Heart right ventricle (tissue), 16 donors: Measurements from ENCODE around the gene UBE2Q1. TPM values are rescaled to one million over a fixed set of nuclear protein-coding genes. Genes with fewer than 3 reads are reported as not detected.

Source experiments
- ATAC-seq, 8 donors: fragments of 200-7000 bp; cut with Tn5 transposase; one replicate each; pipeline ENCODE4 v1.9.1; 2020; ENCODE audit warnings: mild to moderate bottlenecking in 8 of 8, moderate library complexity in 8 of 8, moderate number of reproducible peaks in 1 of 8
- DNase-seq, 2 donors: peaks; one replicate each; pipeline ENCODE4 v3.0.0-alpha.2; 2020
- H3K27ac ChIP-seq, 10 donors: fragments of 200-600 bp; sonication (generic) in 2 of 10; one replicate each; pipeline versions ENCODE4 v1.5.0 to v1.8.0; 2020 to 2022; ENCODE audit warnings: mild to moderate bottlenecking in 3 of 10
- H3K27me3 ChIP-seq, 7 donors: fragments of 200-600 bp; one replicate each; pipeline ENCODE4 v1.8.0; 2021 to 2022; ENCODE audit warnings: mild to moderate bottlenecking in 2 of 7
- H3K36me3 ChIP-seq, 9 donors: fragments of 200-600 bp; sonication (generic) in 1 of 9; one replicate each; pipeline versions ENCODE4 v1.5.0 to v1.8.0; 2020 to 2022; ENCODE audit warnings: mild to moderate bottlenecking in 2 of 9
- H3K4me1 ChIP-seq, 9 donors: fragments of 200-600 bp; sonication (generic) in 1 of 9; one replicate each; pipeline versions ENCODE4 v1.5.0 to v1.8.0; 2020 to 2022; ENCODE audit warnings: mild to moderate bottlenecking in 4 of 9
- H3K4me3 ChIP-seq, 10 donors: fragments of 200-600 bp; sonication (generic) in 2 of 10; one replicate each; pipeline versions ENCODE4 v1.5.0 to v1.8.0; 2020 to 2022; ENCODE audit warnings: mild to moderate bottlenecking in 7 of 10, moderate library complexity in 2 of 10
- H3K9me3 ChIP-seq, 11 donors: fragments of 200-600 bp in 10 of 11; sonication (generic) in 2 of 11; one replicate each; pipeline versions ENCODE4 v1.5.0 to v1.8.0; 2013 to 2022; ENCODE audit warnings: mild to moderate bottlenecking in 2 of 11, control low read depth in 1 of 11, moderate library complexity in 1 of 11
- CTCF ChIP-seq, 9 donors: fragments of 200-600 bp; sonication (generic) in 2 of 9; IDR thresholded peaks; one replicate each; pipeline versions ENCODE4 v1.5.0 to v1.8.0; 2021 to 2022; ENCODE audit warnings: antibody characterized with exemption in 9 of 9, mild to moderate bottlenecking in 5 of 9, moderate library complexity in 1 of 9
- WGBS, 2 donors: extraction: QIAGEN DNeasy Blood & Tissue Kit; methylation state at CpG; one replicate each; pipeline ENCODE4 v1.1.7; 2013; ENCODE audit warnings: inconsistent platforms in 1 of 2; 5-methylcytosine and 5-hydroxymethylcytosine counted together
- intact Hi-C, 10 donors: fragments of 100-400 bp; cut with DNase I; formaldehyde crosslinking; loops; one replicate each; pipeline versions ENCODE4 v1.11.1 to v1.14.2; 2022
- polyA plus RNA-seq, 2 donors: library from polyadenylated mRNA; stranded (reverse); fragments of 200-250 nt; gene quantifications; one replicate each; pipeline ENCODE4 v1.2.3, GENCODE V29; 2013
- total RNA-seq, 10 donors: library from RNA; stranded (reverse); fragmentation: NEBNext Ultra II Directional in 3 of 10; extraction: Animal tissue kit (Norgen Biotek cat#: 25700) in 3 of 10; gene quantifications; one replicate each; pipeline versions ENCODE4 v1.2.1 to v1.2.4, GENCODE V29; 2021 to 2023
- donor health status: Arrhythmogenic right ventricular cardiomyopathy.
- donor health status: ischemic (EF 13 %, LVEDD 7.1; RV severe dilation, severe dysfunction).
- donor health status: healthy with polysubstance abuse.
- donor health status: DM: no; HTN: yes; CAD: no.
- donor health status: DM: no; HTN: no; CAD: no.
- donor health status: ischemic (EF 25% LVEDD 6.9; RV normal size, moderate dysfunction).
- donor health status: ischemic (EF 25% LVEDD 5.7; RV mildly dilated, moderate dysfunction).
- donor health status: healthy.
- donor health status: DM: yes; HTN: yes; CAD: no.
- donor health status: Ischemic cardiomyopathy.
- donor health status: ischemic (EF 35%, LVEDD 5.7; RV mildly dilated, moderate dysfunction).
- donor health status: nonischemic (EF 11% LVEDD 7.7; RV severe dilation, severe dysfunction).
- donor health status: DM: yes; HTN: yes; CAD: no.
- donor health status: PGD.
- donor health status: ischemic (EF 29% LVEDD 5.4; RV normal size, mild dysfunction).
- donor health status: nonischemic (EF 23%, LVEDD 6.1; RV moderate dilation, normal function).

Gene UBE2Q1
- total and polyA plus RNA-seq, 12 donors: 19.4 to 83.5 (median 56.0) TPM

- Histone ChIP-seq H3K4me1 (no peaks in the 10 kb centered on the region), H3K4me3 (no peak overlapping the region), H3K36me3 (peaks cover 0 to 16% (median 0%) of the 10 kb centered on the region in 9 donors), H3K27me3 (no peaks in the 10 kb centered on the region), H3K9me3 (no peaks in the 10 kb centered on the region), H3K27ac (no peak overlapping the region)
- no peak for TF ChIP-seq CTCF (IDR thresholded peaks at IDR 0.05)
- intact Hi-C loops: no loop called here
- WGBS, 2 donors: 92 to 97% methylated on average over 6 of the region's 6 CpGs
- DNase-seq (no peak), ATAC-seq (no peak)
Measured at GRCh38 chr1:154529308-154529707, 29.2 kb downstream of the UBE2Q1 start.

- no peak for DNase-seq
- no peak for ATAC-seq
Measured at GRCh38 chr1:154527192-154527591, 31.3 kb downstream of the UBE2Q1 start.

GRCh38 chr1:154524881-154525280 lies 33.6 kb downstream of the UBE2Q1 start:
- Histone ChIP-seq H3K27ac (no peak overlapping the region), H3K27me3 (no peaks in the 10 kb centered on the region), H3K9me3 (no peaks in the 10 kb centered on the region), H3K4me1 (peaks cover 5 to 25% (median 17%) of the 10 kb centered on the region in 9 donors), H3K4me3 (no peak overlapping the region), H3K36me3 (peaks cover 0 to 19% (median 0%) of the 10 kb centered on the region in 9 donors)
- no peak for TF ChIP-seq CTCF (IDR thresholded peaks at IDR 0.05)
- intact Hi-C loops: no loop called here
- ATAC-seq (no peak), DNase-seq (no peak)

More at GRCh38 chr1:154527192-154527591, 31.3 kb downstream of the UBE2Q1 start:
- intact Hi-C loops: no loop called here
- 74 to 83% methylated on average over 6 of the region's 6 CpGs for WGBS, 2 donors
- H3K36me3 ChIP-seq: peaks cover 0 to 24% (median 0%) of the 10 kb centered on the region in 9 donors
- H3K9me3 ChIP-seq: no peaks in the 10 kb centered on the region
- H3K27ac ChIP-seq: peak overlapping the region in 1 of 10 donors; percentile 19
- no peaks in the 10 kb centered on the region for H3K27me3 ChIP-seq
- peaks cover 0 to 1% (median 0%) of the 10 kb centered on the region in 9 donors for H3K4me1 ChIP-seq
- TF ChIP-seq CTCF (IDR thresholded peaks at IDR 0.05): no peak
- no peak overlapping the region for H3K4me3 ChIP-seq

- DNase-seq: no peak
- Histone ChIP-seq H3K4me1 (peaks cover 5 to 32% (median 23%) of the 10 kb centered on the region in 9 donors), H3K27ac (no peak overlapping the region), H3K4me3 (no peak overlapping the region), H3K9me3 (no peaks in the 10 kb centered on the region), H3K36me3 (peaks cover 0 to 19% (median 0%) of the 10 kb centered on the region in 9 donors), H3K27me3 (no peaks in the 10 kb centered on the region)
- WGBS, 2 donors: 43 to 61% methylated on average over 3 of the region's 3 CpGs
- TF ChIP-seq CTCF (IDR thresholded peaks at IDR 0.05): no peak
- no peak for ATAC-seq
- intact Hi-C loops: no loop called here
Measured at GRCh38 chr1:154521695-154522094, 36.8 kb downstream of the UBE2Q1 start.
